Neural crest cell (in vitro differentiated cells): ENCODE measurements around the gene FIBCD1. TPM values are rescaled to one million over a fixed set of nuclear protein-coding genes. Genes with fewer than 3 reads are reported as not detected.

Source experiments
- DNase-seq: peaks from one replicate; pipeline ENCODE4 v3.0.0; 2021; ENCODE audit warnings: low read depth, mixed read lengths, low spot score
- H3K27ac Mint-ChIP-seq: one replicate; pipeline ENCODE4 v1.8.0; 2021; ENCODE audit warnings: mild to moderate bottlenecking, mixed read lengths; ENCODE audit not compliant: unreplicated experiment
- H3K27me3 Mint-ChIP-seq: 2 replicates; pipeline ENCODE4 v1.8.0; 2021; ENCODE audit warnings: low read depth, mild to moderate bottlenecking, mixed read lengths
- H3K36me3 Mint-ChIP-seq: 2 replicates; pipeline ENCODE4 v1.8.0; 2021; ENCODE audit warnings: low read depth, mild to moderate bottlenecking, mixed read lengths
- H3K4me1 Mint-ChIP-seq: 2 replicates; pipeline ENCODE4 v1.8.0; 2021; ENCODE audit warnings: mixed read lengths
- H3K4me3 Mint-ChIP-seq: one replicate; pipeline ENCODE4 v1.8.0; 2021; ENCODE audit warnings: mild to moderate bottlenecking, mixed read lengths
- H3K9me3 Mint-ChIP-seq: 2 replicates; pipeline ENCODE4 v1.8.0; 2021; ENCODE audit warnings: mixed read lengths
- CTCF ChIP-seq: fragments of 200-600 bp; sonication (generic); conservative IDR thresholded peaks from 2 replicates; pipeline ENCODE4 v1.5.0; 2021; ENCODE audit warnings: antibody characterized with exemption, mild to moderate bottlenecking
- long read RNA-seq: library from polyadenylated mRNA; unstranded; transcript quantifications from one replicate; pipeline ENCODE4 v2.0.0, GENCODE V29; 2020
- total RNA-seq: library from RNA; stranded (reverse); gene quantifications from 2 replicates; pipeline ENCODE4 v1.2.1, GENCODE V29; 2021

Gene FIBCD1
- 0.23 and 0.45 TPM in 2 replicates for total RNA-seq
- long read RNA-seq, result 0 reads

GRCh38 chr9:130938652-130939404 lies at the start of gene FIBCD1:
FIBCD1 (minus strand) TSS chr9:130939247; CDS start chr9:130938607, 640 bp downstream.
- Mint-ChIP-seq H3K4me1 (peaks cover 14% of the 10 kb centered on the region), H3K4me3 (peak within 1 kb of the TSS; percentile 85), H3K36me3 (no peaks in the 10 kb centered on the region)

GRCh38 chr9:130988400-130988747 lies 49.3 kb upstream of the FIBCD1 start:
- peaks cover 7% of the 10 kb centered on the region for H3K27me3 Mint-ChIP-seq
- H3K4me1 Mint-ChIP-seq, result peaks cover 29% of the 10 kb centered on the region
- H3K27ac Mint-ChIP-seq, result no peak overlapping the region
- no peak overlapping the region for H3K4me3 Mint-ChIP-seq
- TF ChIP-seq CTCF, result no peak
- no peaks in the 10 kb centered on the region for H3K36me3 Mint-ChIP-seq
- no peak for DNase-seq
- no peaks in the 10 kb centered on the region for H3K9me3 Mint-ChIP-seq

More at GRCh38 chr9:130938652-130939404, at the start of gene FIBCD1:
- no peaks in the 10 kb centered on the region for H3K9me3 Mint-ChIP-seq
- DNase-seq, result no peak
- peaks cover 82% of the 10 kb centered on the region for H3K27me3 Mint-ChIP-seq
- no peak within 1 kb of the TSS for H3K27ac Mint-ChIP-seq
- peak; percentile 44 for TF ChIP-seq CTCF

- no peak for DNase-seq
- Mint-ChIP-seq H3K9me3 (no peaks in the 10 kb centered on the region), H3K27ac (no peak overlapping the region), H3K27me3 (peaks cover 7% of the 10 kb centered on the region), H3K36me3 (no peaks in the 10 kb centered on the region), H3K4me3 (no peak overlapping the region), H3K4me1 (peaks cover 34% of the 10 kb centered on the region)
- TF ChIP-seq CTCF, result no peak
These were observed 48.8 kb upstream of the FIBCD1 start for GRCh38 chr9:130987738-130988399.

DNA sequence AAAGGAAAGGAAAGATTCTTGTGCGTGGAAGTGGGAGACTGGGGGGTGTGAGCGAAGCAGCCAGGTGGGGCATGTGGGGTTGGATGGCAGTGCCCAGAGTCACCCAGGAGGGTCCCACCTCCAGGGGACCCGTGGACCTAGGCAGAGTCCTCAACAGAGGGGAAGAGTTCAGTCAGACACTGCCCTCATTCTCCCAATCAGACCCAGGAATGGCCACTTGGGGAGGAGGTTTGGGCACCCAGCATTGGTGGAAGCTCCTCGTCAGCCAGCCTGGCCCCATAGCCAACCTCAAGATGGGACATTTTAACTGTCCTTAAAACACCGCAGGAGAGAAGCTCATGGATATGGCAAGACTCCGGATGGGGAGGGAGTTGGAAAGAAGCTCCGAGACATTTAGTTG lies 48.0 kb upstream of the FIBCD1 start:
- Mint-ChIP-seq H3K4me1 (peaks cover 36% of the 10 kb centered on the region), H3K9me3 (no peaks in the 10 kb centered on the region), H3K27ac (no peak overlapping the region), H3K27me3 (peaks cover 5% of the 10 kb centered on the region), H3K36me3 (no peaks in the 10 kb centered on the region), H3K4me3 (no peak overlapping the region)
- no peak for DNase-seq
- TF ChIP-seq CTCF, result no peak

GRCh38 chr9:130986356-130986965 lies 47.4 kb upstream of the FIBCD1 start:
- DNase-seq, result no peak
- H3K9me3 Mint-ChIP-seq, result no peaks in the 10 kb centered on the region
- no peak overlapping the region for H3K4me3 Mint-ChIP-seq
- no peak overlapping the region for H3K27ac Mint-ChIP-seq
- no peaks in the 10 kb centered on the region for H3K36me3 Mint-ChIP-seq
- TF ChIP-seq CTCF, result no peak
- H3K4me1 Mint-ChIP-seq, result peaks cover 37% of the 10 kb centered on the region
- H3K27me3 Mint-ChIP-seq, result no peaks in the 10 kb centered on the region
